Stimulated activated CD4-positive, alpha-beta T cell treated with anti-CD3 and anti-CD28 coated beads, Interleukin-4, amount 100 ng/mL, for 24 hours (primary cell): ENCODE data around the gene CDK4.
"Not testable (repeated sequence)": the region's sequence is repeated elsewhere in the genome, so short reads cannot be mapped to it uniquely, and the experiment has no call there.

Experiments
- DNase-seq: peaks from one replicate; pipeline ENCODE4 v3.0.0-alpha.2; 2020

CDK4 gene

GRCh38 chr12:57751788-57752667 lies at the start of gene CDK4:
Gene CDK4, minus strand, starts transcription at chr12:57752310. Its CDS starts 593 bp downstream, at chr12:57751717.
- DNase-seq = peak; percentile 98

- DNase-seq = no peak
Measured at GRCh38 chr12:57800965-57801364, 48.9 kb upstream of the CDK4 start.

GRCh38 chr12:57797933-57798332 lies 45.8 kb upstream of the CDK4 start:
- no peak for DNase-seq

GRCh38 chr12:57796996-57797395 lies 44.9 kb upstream of the CDK4 start:
- no peak for DNase-seq

- no peak for DNase-seq
Measured at GRCh38 chr12:57795354-57795753, 43.2 kb upstream of the CDK4 start.

GRCh38 chr12:57793920-57794319 lies 41.8 kb upstream of the CDK4 start:
- no peak for DNase-seq

GRCh38 chr12:57783861-57784260 lies 31.8 kb upstream of the CDK4 start:
- no peak for DNase-seq

- no peak for DNase-seq
Measured at GRCh38 chr12:57783466-57783801, 31.3 kb upstream of the CDK4 start.

GRCh38 chr12:57782608-57783465 lies 30.7 kb upstream of the CDK4 start, which contains the start of gene TSFM:
Gene TSFM, plus strand, starts transcription at chr12:57782787. Its CDS starts 15 bp downstream, at chr12:57782802.
- DNase-seq = peak; percentile 98

- no peak for DNase-seq
Measured at GRCh38 chr12:57782243-57782607, 30.1 kb upstream of the CDK4 start.

- DNase-seq = no peak
Measured at GRCh38 chr12:57781801-57782200, 29.7 kb upstream of the CDK4 start.

GRCh38 chr12:57781244-57781643 lies 29.1 kb upstream of the CDK4 start:
- DNase-seq = no peak

GRCh38 chr12:57780284-57780897 lies 28.3 kb upstream of the CDK4 start:
- DNase-seq = no peak

- no peak for DNase-seq
Measured at GRCh38 chr12:57779736-57780135, 27.6 kb upstream of the CDK4 start.

GRCh38 chr12:57777911-57778310 lies 25.8 kb upstream of the CDK4 start:
- no peak for DNase-seq

GRCh38 chr12:57777367-57777766 lies 25.3 kb upstream of the CDK4 start:
- DNase-seq = no peak

- DNase-seq = no peak
Measured at GRCh38 chr12:57776247-57776587, 24.1 kb upstream of the CDK4 start.

GRCh38 chr12:57775563-57776246 lies 23.6 kb upstream of the CDK4 start:
- DNase-seq = no peak

GRCh38 chr12:57775044-57775443 lies 22.9 kb upstream of the CDK4 start:
- no peak for DNase-seq

- DNase-seq = not testable (repeated sequence)
Measured at GRCh38 chr12:57774634-57775033, 22.5 kb upstream of the CDK4 start.

GRCh38 chr12:57772429-57773322 lies 20.6 kb upstream of the CDK4 start, which contains the start of gene EEF1AKMT3:
Gene EEF1AKMT3, plus strand, starts transcription at chr12:57772614. Its CDS starts 111 bp downstream, at chr12:57772725.
- DNase-seq = peak; percentile 49
